T-cell (primary cell): ENCODE results near the gene TMC7. TPM values are rescaled to one million over a fixed set of nuclear protein-coding genes. Genes with fewer than 3 reads are reported as not detected.

Experiments
- ATAC-seq, 4 experiments: fragments of 200-7000 bp in 3 of 4; fragments of 150-1000 bp in 1 of 4; cut with Tn5 transposase; replicated peaks in 1 of 4; 1 replicate in 3 of 4; 2 replicates in 1 of 4; pipeline ENCODE4 v1.10.0; 2021; ENCODE audit warnings: moderate library complexity in 3 of 4, mild to moderate bottlenecking in 2 of 4, moderate number of reproducible peaks in 1 of 4
- CTCF ChIA-PET, 2 donors: fragments of 300-600 bp; sonication (Branson Sonifier 250); formaldehyde crosslinking; loops; one replicate each; lab custom pipeline; 2022; ENCODE audit warnings: antibody characterized with exemption in 2 of 2; lab: Charles Lee
- POLR2A ChIA-PET, 2 donors: fragments of 300-600 bp; sonication (Branson Sonifier 250); formaldehyde crosslinking; loops; one replicate each; lab custom pipeline; 2022; ENCODE audit warnings: antibody characterized with exemption in 2 of 2; lab: Charles Lee
- DNase-seq, 35 experiments: peaks; one replicate each; pipeline versions ENCODE4 v3.0.0 to v3.0.0-alpha.2; 2013 to 2023
- H3K27ac ChIP-seq: one replicate; pipeline ENCODE4 v1.5.1; 2013; ENCODE audit warnings: low read length
- H3K27me3 ChIP-seq, 2 experiments: replicated peaks in 1 of 2; 1 replicate in 1 of 2; 2 replicates in 1 of 2; pipeline versions ENCODE4 v1.6.1 to v1.7.0; 2013; ENCODE audit warnings: low read length in 1 of 2, mixed read lengths in 1 of 2; ENCODE audit not compliant: control insufficient read depth in 2 of 2, insufficient read depth in 2 of 2; ENCODE audit errors: extremely low read depth in 1 of 2
- H3K36me3 ChIP-seq, 2 donors: 1 replicate in 1 of 2; 2 replicates in 1 of 2; pipeline versions ENCODE4 v1.6.1 to v1.7.0; 2013; ENCODE audit warnings: low read length in 1 of 2; ENCODE audit not compliant: control insufficient read depth in 2 of 2, insufficient read depth in 1 of 2; ENCODE audit errors: extremely low read depth in 1 of 2
- H3K4me1 ChIP-seq, 2 experiments: 1 replicate in 1 of 2; 2 replicates in 1 of 2; pipeline versions ENCODE4 v1.6.1 to v1.7.0; 2013; ENCODE audit warnings: low read length in 2 of 2, mixed read lengths in 1 of 2; ENCODE audit not compliant: insufficient read depth in 2 of 2, control insufficient read depth in 1 of 2; ENCODE audit errors: extremely low read depth in 1 of 2
- H3K4me3 ChIP-seq, 2 donors: 1 replicate in 1 of 2; 2 replicates in 1 of 2; pipeline versions ENCODE4 v1.5.1 to v1.7.0; 2013; ENCODE audit warnings: mild to moderate bottlenecking in 2 of 2, low read length in 1 of 2, moderate library complexity in 1 of 2; ENCODE audit not compliant: control insufficient read depth in 1 of 2; ENCODE audit errors: extremely low read depth in 1 of 2
- H3K9me3 ChIP-seq: 2 replicates; pipeline ENCODE4 v1.7.0; 2013
- H3K27ac Mint-ChIP-seq, 2 donors: one replicate each; pipeline ENCODE4 v1.8.0; 2020 to 2021; ENCODE audit warnings: mild to moderate bottlenecking in 2 of 2, mixed read lengths in 2 of 2
- H3K27me3 Mint-ChIP-seq, 2 donors: one replicate each; pipeline ENCODE4 v1.8.0; 2021 to 2022; ENCODE audit warnings: mixed read lengths in 2 of 2
- H3K36me3 Mint-ChIP-seq: one replicate; pipeline ENCODE4 v1.8.0; 2021; ENCODE audit warnings: mixed read lengths
- H3K4me1 Mint-ChIP-seq, 3 donors: one replicate each; pipeline ENCODE4 v1.8.0; 2020 to 2022; ENCODE audit warnings: mixed read lengths in 3 of 3, mild to moderate bottlenecking in 1 of 3
- H3K4me3 Mint-ChIP-seq, 3 donors: one replicate each; pipeline ENCODE4 v1.8.0; 2020 to 2022; ENCODE audit warnings: mild to moderate bottlenecking in 3 of 3, mixed read lengths in 3 of 3, moderate library complexity in 3 of 3
- H3K9me3 Mint-ChIP-seq, 3 donors: one replicate each; pipeline ENCODE4 v1.8.0; 2020 to 2022; ENCODE audit warnings: mixed read lengths in 3 of 3
- WGBS: methylation state at CpG from one replicate; pipeline ENCODE4 v1.1.5; 2013; ENCODE audit warnings: missing lambda C conversion rate; ENCODE audit not compliant: insufficient coverage; 5-methylcytosine and 5-hydroxymethylcytosine counted together
- total RNA-seq, 35 experiments: library from RNA in 6 of 35; stranded (reverse) in 6 of 35; fragments of 120-200 nt in 1 of 35; gene quantifications; one replicate each; pipeline versions ENCODE4 v1.2.1 to v1.2.4 and lab custom pipeline; 2013 to 2026

Gene TMC7
- total RNA-seq = under 1 TPM in 1 of 5 donors, not detected in 4; 0.13 TPM
- not detected for total RNA-seq (2013)
- 0 to 0.25 (median 0) reads per million in 29 experiments for total RNA-seq (lab: John Stamatoyannopoulos, UW)

- POLR2A ChIA-PET = no interaction called here
- Mint-ChIP-seq H3K4me1 (peaks cover 4 to 7% (median 4%) of the 10 kb centered on the region in 3 donors), H3K27ac (no peak within 1 kb of the TSS), H3K9me3 (no peaks in the 10 kb centered on the region), H3K36me3 (no peaks in the 10 kb centered on the region), H3K4me3 (peak within 1 kb of the TSS in 1 of 3 donors; percentile 40), H3K27me3 (peaks cover 30 to 40% of the 10 kb centered on the region in 2 donors)
- no peak within 1 kb of the TSS for H3K4me3 ChIP-seq
- peaks cover 4 to 18% of the 10 kb centered on the region in 2 experiments for H3K27me3 ChIP-seq
- no peak within 1 kb of the TSS for H3K27ac ChIP-seq
- 4% methylated on average over 47 of the region's 64 CpGs for WGBS
- peaks cover 0 to 3% of the 10 kb centered on the region in 2 experiments for H3K4me1 ChIP-seq
- CTCF ChIA-PET = no interaction called here
- H3K36me3 ChIP-seq = no peaks in the 10 kb centered on the region
- ATAC-seq (no peak), DNase-seq (peak in 4 of 35 experiments; percentile 2 to 7 (median 3))
- no peaks in the 10 kb centered on the region for H3K9me3 ChIP-seq
Observed at GRCh38 chr16:18983565-18984434, at the start of gene TMC7. TMC7 (plus strand) TSS chr16:18983934; CDS start chr16:18984064, 130 bp downstream.

- H3K27ac ChIP-seq = no peak overlapping the region
- peaks cover 0 to 8% of the 10 kb centered on the region in 2 experiments for H3K27me3 ChIP-seq
- H3K4me3 Mint-ChIP-seq = no peak overlapping the region
- ChIA-PET CTCF (interaction anchor here (0.6 to 0.9 kb wide), 3 partner anchors 17 to 135 kb away, joined by 3 to 4 read pairs (median 3); no protein-coding TSS in a partner anchor), POLR2A (interaction anchor here in 1 of 2 donors (0.6 kb wide), 1 partner anchor 11 kb away, joined by 5 read pairs; no protein-coding TSS in a partner anchor)
- H3K27me3 Mint-ChIP-seq = no peaks in the 10 kb centered on the region
- no peaks in the 10 kb centered on the region for H3K9me3 ChIP-seq
- peaks cover 4 to 5% (median 4%) of the 10 kb centered on the region in 3 donors for H3K4me1 Mint-ChIP-seq
- no peaks in the 10 kb centered on the region for H3K4me1 ChIP-seq
- no peak for ATAC-seq
- no peaks in the 10 kb centered on the region for H3K36me3 ChIP-seq
- no peak overlapping the region for H3K4me3 ChIP-seq
- H3K9me3 Mint-ChIP-seq = no peaks in the 10 kb centered on the region
- no peak for DNase-seq
- H3K36me3 Mint-ChIP-seq = no peaks in the 10 kb centered on the region
- H3K27ac Mint-ChIP-seq = no peak overlapping the region
- WGBS = 79% methylated on average over 5 of the region's 7 CpGs
Observed at GRCh38 chr16:18936727-18937340, 46.9 kb upstream of the TMC7 start.

GRCh38 chr16:18937390-18937789 is 46.3 kb upstream of the TMC7 start:
- ATAC-seq = no peak
- Histone ChIP-seq H3K4me3 (no peak overlapping the region), H3K27ac (no peak overlapping the region), H3K4me1 (no peaks in the 10 kb centered on the region), H3K27me3 (peaks cover 0 to 8% of the 10 kb centered on the region in 2 experiments), H3K36me3 (no peaks in the 10 kb centered on the region), H3K9me3 (no peaks in the 10 kb centered on the region)
- Mint-ChIP-seq H3K4me3 (no peak overlapping the region), H3K9me3 (no peaks in the 10 kb centered on the region), H3K4me1 (peaks cover 4 to 5% (median 4%) of the 10 kb centered on the region in 3 donors), H3K27me3 (no peaks in the 10 kb centered on the region), H3K36me3 (no peaks in the 10 kb centered on the region), H3K27ac (no peak overlapping the region)
- ChIA-PET CTCF (interaction anchor here (0.6 to 0.9 kb wide), 3 partner anchors 17 to 136 kb away, joined by 3 to 4 read pairs (median 3); no protein-coding TSS in a partner anchor), POLR2A (interaction anchor here in 1 of 2 donors (0.6 kb wide), 1 partner anchor 11 kb away, joined by 5 read pairs; no protein-coding TSS in a partner anchor)
- DNase-seq = no peak

- Mint-ChIP-seq H3K27ac (no peak overlapping the region), H3K4me1 (peaks cover 4 to 5% (median 4%) of the 10 kb centered on the region in 3 donors), H3K36me3 (no peaks in the 10 kb centered on the region), H3K4me3 (no peak overlapping the region), H3K9me3 (no peaks in the 10 kb centered on the region), H3K27me3 (no peaks in the 10 kb centered on the region)
- no peak for ATAC-seq
- H3K9me3 ChIP-seq = no peaks in the 10 kb centered on the region
- 98% methylated on average over 5 of the region's 9 CpGs for WGBS
- H3K27ac ChIP-seq = no peak overlapping the region
- ChIA-PET POLR2A (no interaction called here), CTCF (no interaction called here)
- no peaks in the 10 kb centered on the region for H3K4me1 ChIP-seq
- H3K36me3 ChIP-seq = no peaks in the 10 kb centered on the region
- H3K4me3 ChIP-seq = no peak overlapping the region
- H3K27me3 ChIP-seq = peaks cover 0 to 8% of the 10 kb centered on the region in 2 experiments
- DNase-seq = no peak
Observed at GRCh38 chr16:18938986-18939385, 44.7 kb upstream of the TMC7 start.

- Mint-ChIP-seq H3K9me3 (no peaks in the 10 kb centered on the region), H3K27me3 (no peaks in the 10 kb centered on the region), H3K36me3 (no peaks in the 10 kb centered on the region), H3K4me1 (peaks cover 11 to 13% (median 13%) of the 10 kb centered on the region in 3 donors), H3K4me3 (no peak overlapping the region), H3K27ac (no peak overlapping the region)
- CTCF ChIA-PET = interaction anchor here (0.6 to 0.7 kb wide), 3 partner anchors 15 to 1461 kb away, joined by 3 to 8 read pairs (median 5); no protein-coding TSS in a partner anchor
- no peaks in the 10 kb centered on the region for H3K36me3 ChIP-seq
- no peaks in the 10 kb centered on the region for H3K9me3 ChIP-seq
- ATAC-seq (no peak), DNase-seq (no peak)
- peaks cover 0 to 9% of the 10 kb centered on the region in 2 experiments for H3K4me1 ChIP-seq
- no peak overlapping the region for H3K4me3 ChIP-seq
- peaks cover 0 to 6% of the 10 kb centered on the region in 2 experiments for H3K27me3 ChIP-seq
- POLR2A ChIA-PET = no interaction called here
- no peak overlapping the region for H3K27ac ChIP-seq
Observed at GRCh38 chr16:18941471-18941870, 42.3 kb upstream of the TMC7 start.

GRCh38 chr16:18942061-18942460 is 41.7 kb upstream of the TMC7 start:
- ChIA-PET CTCF (no interaction called here), POLR2A (no interaction called here)
- Histone ChIP-seq H3K36me3 (no peaks in the 10 kb centered on the region), H3K4me3 (no peak overlapping the region), H3K4me1 (peaks cover 0 to 12% of the 10 kb centered on the region in 2 experiments), H3K27ac (no peak overlapping the region), H3K27me3 (peaks cover 0 to 6% of the 10 kb centered on the region in 2 experiments), H3K9me3 (no peaks in the 10 kb centered on the region)
- H3K4me3 Mint-ChIP-seq = no peak overlapping the region
- DNase-seq (no peak), ATAC-seq (no peak)
- H3K27ac Mint-ChIP-seq = no peak overlapping the region
- no CpG with 5 or more reads among the region's 1 CpG for WGBS
- peaks cover 10 to 11% (median 10%) of the 10 kb centered on the region in 3 donors for H3K4me1 Mint-ChIP-seq
- no peaks in the 10 kb centered on the region for H3K9me3 Mint-ChIP-seq
- H3K36me3 Mint-ChIP-seq = no peaks in the 10 kb centered on the region
- no peaks in the 10 kb centered on the region for H3K27me3 Mint-ChIP-seq
